Uterus (tissue), 4 donors: ENCODE data around the gene FMNL2. TPM values are rescaled to one million over a fixed set of nuclear protein-coding genes. Genes with fewer than 3 reads are reported as not detected.

Source experiments
- DNase-seq, 2 donors: peaks; one replicate each; pipeline ENCODE4 v3.0.0-alpha.2; 2019 to 2020
- H3K27ac ChIP-seq, 2 donors: fragments of 200-600 bp; sonication (generic); 1 replicate in 1 of 2; 2 replicates in 1 of 2; pipeline ENCODE4 v1.5.1; 2016 to 2018
- H3K27me3 ChIP-seq, 2 donors: fragments of 200-600 bp; sonication (generic); one replicate each; pipeline ENCODE4 v1.5.1; 2018 to 2019; ENCODE audit warnings: control low read depth in 1 of 2
- H3K36me3 ChIP-seq, 2 donors: fragments of 200-600 bp; sonication (generic); one replicate each; pipeline ENCODE4 v1.5.1; 2019; ENCODE audit warnings: control low read depth in 1 of 2
- H3K4me1 ChIP-seq, 2 donors: fragments of 200-600 bp; sonication (generic); one replicate each; pipeline ENCODE4 v1.5.1; 2018 to 2019; ENCODE audit warnings: control low read depth in 1 of 2
- H3K4me3 ChIP-seq, 2 donors: fragments of 200-600 bp; sonication (generic); 1 replicate in 1 of 2; 2 replicates in 1 of 2; pipeline ENCODE4 v1.5.1; 2018 to 2019; ENCODE audit warnings: mild to moderate bottlenecking in 1 of 2
- H3K9me3 ChIP-seq, 2 donors: fragments of 200-600 bp; sonication (generic); one replicate each; pipeline ENCODE4 v1.5.1; 2019; ENCODE audit warnings: control low read depth in 1 of 2
- CTCF ChIP-seq, 4 experiments: fragments of 200-600 bp in 2 of 4; fragments of 450-650 bp in 2 of 4; sonication (generic) in 2 of 4; IDR thresholded peaks; one replicate each; pipeline ENCODE4 v1.5.1; 2016 to 2019; ENCODE audit warnings: antibody characterized with exemption in 4 of 4, mild to moderate bottlenecking in 2 of 4, moderate library complexity in 1 of 4
- POLR2A ChIP-seq, 2 donors: fragments of 450-650 bp; IDR thresholded peaks; one replicate each; pipeline ENCODE4 v1.6.1; 2016; ENCODE audit warnings: antibody characterized with exemption in 2 of 2, mild to moderate bottlenecking in 1 of 2, moderate library complexity in 1 of 2
- intact Hi-C: fragments of 100-400 bp; cut with DNase I; formaldehyde crosslinking; loops from one replicate; pipeline ENCODE4 v1.15.1; 2023; ENCODE audit warnings: low total_unique reads
- total RNA-seq, 4 donors: library from RNA; depleted of rRNA in 3 of 4; stranded (reverse); fragments of >200 nt in 3 of 4; gene quantifications; one replicate each; pipeline versions ENCODE4 v1.1.0 to v1.2.4, GENCODE V29; 2014 to 2023
- donor health status: DM: yes; HTN: yes; CAD: no.

The FMNL2 gene
- total RNA-seq, 4 donors from 2014 or later, result 10.0 to 66.9 (median 33.4) TPM

DNA sequence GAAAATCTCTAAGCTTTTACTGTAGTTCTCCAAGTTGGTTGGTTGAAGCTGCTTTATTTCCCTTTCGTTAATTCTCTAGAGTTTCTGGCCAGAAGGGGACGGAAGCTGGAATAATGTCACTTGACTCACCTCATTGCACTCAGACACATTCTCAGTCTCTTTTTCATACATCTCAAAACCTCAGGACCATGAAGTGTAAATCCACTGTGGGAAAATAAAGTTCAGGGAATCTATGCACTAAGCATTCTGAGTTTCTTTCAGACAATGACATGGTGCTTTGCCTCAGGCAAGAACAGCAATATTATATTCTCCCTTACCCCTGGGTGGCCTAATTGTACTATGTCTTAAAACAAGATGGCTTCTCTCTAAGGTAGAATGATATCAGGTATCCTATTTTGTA is 214.4 kb downstream of the FMNL2 start:
- no peak for DNase-seq
- TF ChIP-seq POLR2A (IDR thresholded peaks at IDR 0.05) (no peak), CTCF (IDR thresholded peaks at IDR 0.05) (no peak)
- H3K9me3 ChIP-seq, result no peaks in the 10 kb centered on the region
- no peaks in the 10 kb centered on the region for H3K4me1 ChIP-seq
- intact Hi-C loops, result no loop called here
- no peaks in the 10 kb centered on the region for H3K27me3 ChIP-seq
- no peak overlapping the region for H3K27ac ChIP-seq
- H3K4me3 ChIP-seq, result no peak overlapping the region
- H3K36me3 ChIP-seq, result no peaks in the 10 kb centered on the region

DNA sequence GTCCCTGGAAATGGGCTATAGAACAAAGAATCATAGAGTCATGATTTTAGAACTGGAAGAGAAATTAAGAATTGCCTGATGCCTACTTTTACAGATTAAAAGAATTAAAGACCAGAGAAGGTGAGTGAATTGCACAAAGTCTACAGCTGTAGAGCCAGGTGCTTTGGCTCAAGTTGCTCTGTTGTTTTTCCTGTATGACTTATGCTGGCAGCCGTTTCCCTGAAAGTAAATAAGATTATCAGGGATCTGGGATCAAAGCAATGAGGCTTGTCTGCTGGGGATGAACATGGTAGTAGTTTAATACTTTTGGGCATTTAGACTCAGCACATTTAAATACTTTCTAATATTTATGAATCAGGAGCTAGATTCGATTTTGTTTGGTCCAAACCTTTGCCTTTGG is 215.4 kb downstream of the FMNL2 start:
- DNase-seq, result no peak
- Histone ChIP-seq H3K4me1 (no peaks in the 10 kb centered on the region), H3K27ac (no peak overlapping the region), H3K27me3 (no peaks in the 10 kb centered on the region), H3K9me3 (no peaks in the 10 kb centered on the region), H3K4me3 (no peak overlapping the region), H3K36me3 (no peaks in the 10 kb centered on the region)
- intact Hi-C loops, result no loop called here
- no peak for TF ChIP-seq CTCF (IDR thresholded peaks at IDR 0.05)

DNA sequence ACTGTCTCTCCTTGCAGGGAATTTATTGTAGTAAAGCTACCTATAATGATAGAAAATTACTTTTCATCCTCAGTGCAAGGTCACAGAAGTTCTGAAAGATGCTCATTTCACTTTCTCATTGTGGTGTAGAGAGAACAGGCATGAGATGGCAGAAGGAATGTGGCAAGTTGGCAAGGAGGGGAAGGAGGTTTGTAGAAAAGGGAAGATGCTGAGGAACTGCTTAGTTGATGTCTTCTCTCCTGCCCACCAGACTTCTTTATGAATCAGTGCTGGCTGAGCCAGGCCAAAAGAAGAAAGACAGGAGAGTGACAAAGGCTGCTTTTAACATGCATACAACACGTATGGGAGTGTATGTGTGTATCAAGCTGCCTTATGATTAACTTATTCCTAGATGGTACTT is 217.9 kb downstream of the FMNL2 start:
- H3K27ac ChIP-seq, result no peak overlapping the region
- no peak overlapping the region for H3K4me3 ChIP-seq
- DNase-seq, result no peak
- H3K9me3 ChIP-seq, result no peaks in the 10 kb centered on the region
- H3K36me3 ChIP-seq, result no peaks in the 10 kb centered on the region
- intact Hi-C loops, result no loop called here
- H3K4me1 ChIP-seq, result no peaks in the 10 kb centered on the region
- TF ChIP-seq CTCF (IDR thresholded peaks at IDR 0.05) (no peak), POLR2A (IDR thresholded peaks at IDR 0.05) (no peak)
- H3K27me3 ChIP-seq, result no peaks in the 10 kb centered on the region

GRCh38 chr2:152553518-152553917 is 218.5 kb downstream of the FMNL2 start:
- H3K9me3 ChIP-seq, result no peaks in the 10 kb centered on the region
- no peaks in the 10 kb centered on the region for H3K4me1 ChIP-seq
- no peaks in the 10 kb centered on the region for H3K36me3 ChIP-seq
- intact Hi-C loops, result no loop called here
- TF ChIP-seq CTCF (IDR thresholded peaks at IDR 0.05) (no peak), POLR2A (IDR thresholded peaks at IDR 0.05) (no peak)
- DNase-seq, result no peak
- H3K27ac ChIP-seq, result no peak overlapping the region
- H3K27me3 ChIP-seq, result no peaks in the 10 kb centered on the region
- no peak overlapping the region for H3K4me3 ChIP-seq

- Histone ChIP-seq H3K27ac (no peak overlapping the region), H3K4me1 (no peaks in the 10 kb centered on the region), H3K4me3 (no peak overlapping the region), H3K9me3 (no peaks in the 10 kb centered on the region), H3K27me3 (no peaks in the 10 kb centered on the region), H3K36me3 (no peaks in the 10 kb centered on the region)
- intact Hi-C loops, result no loop called here
- no peak for TF ChIP-seq POLR2A (IDR thresholded peaks at IDR 0.05)
- no peak for TF ChIP-seq CTCF (IDR thresholded peaks at IDR 0.05)
- no peak for DNase-seq
Measured at GRCh38 chr2:152555048-152555447, 220.1 kb downstream of the FMNL2 start.
